Uterus (tissue), 2 donors: ENCODE results near the gene TMEM242.

ENCODE experiments used
- CTCF ChIP-seq, 4 experiments: fragments of 200-600 bp in 2 of 4; fragments of 450-650 bp in 2 of 4; sonication (generic) in 2 of 4; IDR thresholded peaks; one replicate each; pipeline ENCODE4 v1.5.1; 2016 to 2019; ENCODE audit warnings: antibody characterized with exemption in 4 of 4, mild to moderate bottlenecking in 2 of 4, moderate library complexity in 1 of 4
- POLR2A ChIP-seq, 2 donors: fragments of 450-650 bp; IDR thresholded peaks; one replicate each; pipeline ENCODE4 v1.6.1; 2016; ENCODE audit warnings: antibody characterized with exemption in 2 of 2, mild to moderate bottlenecking in 1 of 2, moderate library complexity in 1 of 2

GRCh38 chr6:157263146-157263545, 60.2 kb downstream of the TMEM242 start:
- TF ChIP-seq CTCF (IDR thresholded peaks at IDR 0.05) (no peak), POLR2A (IDR thresholded peaks at IDR 0.05) (no peak)
